ENCODE measurements around the gene KIAA1671.

GRCh38 chr22:25166266-25167040, 213.9 kb downstream of the KIAA1671 start:
- no peak for TF ChIP-seq CTCF (IDR thresholded peaks at IDR 0.05)
- no peak for TF ChIP-seq EP300 (IDR thresholded peaks at IDR 0.05)
- no peak for TF ChIP-seq POLR2AphosphoS5 (IDR thresholded peaks at IDR 0.05)
